Stimulated activated naive B cell treated with anti-CD40 and anti-IgM and Interleukin-4, amounts not matched to agents 10 μg/mL and 1 μg/mL and 100 μg/mL, for 72 hours (primary cell): Measurements from ENCODE around the gene AGXT.

Experiments
- ATAC-seq, 2 donors: fragments of 150-1000 bp; cut with Tn5 transposase; replicated peaks; 2 replicates each; pipeline ENCODE4 v1.10.0; 2021; ENCODE audit warnings: moderate library complexity in 1 of 2
- DNase-seq: peaks from one replicate; pipeline ENCODE4 v3.0.0; 2021
- H3K27ac Mint-ChIP-seq: one replicate; pipeline ENCODE4 v1.8.0; 2022; ENCODE audit warnings: mild to moderate bottlenecking, mixed read lengths
- H3K27me3 Mint-ChIP-seq, 2 donors: one replicate each; pipeline ENCODE4 v1.8.0; 2022; ENCODE audit warnings: mixed read lengths in 2 of 2
- H3K36me3 Mint-ChIP-seq, 2 donors: one replicate each; pipeline ENCODE4 v1.8.0; 2022; ENCODE audit warnings: mixed read lengths in 2 of 2, mild to moderate bottlenecking in 1 of 2
- H3K4me1 Mint-ChIP-seq, 2 donors: one replicate each; pipeline ENCODE4 v1.8.0; 2022; ENCODE audit warnings: mixed read lengths in 2 of 2, mild to moderate bottlenecking in 1 of 2
- H3K4me3 Mint-ChIP-seq, 2 donors: one replicate each; pipeline ENCODE4 v1.8.0; 2022; ENCODE audit warnings: mild to moderate bottlenecking in 2 of 2, mixed read lengths in 2 of 2, moderate library complexity in 1 of 2
- H3K9me3 Mint-ChIP-seq, 2 donors: one replicate each; pipeline ENCODE4 v1.8.0; 2022; ENCODE audit warnings: mixed read lengths in 2 of 2, mild to moderate bottlenecking in 1 of 2

AGXT gene

GRCh38 chr2:240881913-240882312 is 13.3 kb downstream of the AGXT start:
- H3K27ac Mint-ChIP-seq, result no peak overlapping the region
- peaks cover 0 to 2% of the 10 kb centered on the region in 2 donors for H3K9me3 Mint-ChIP-seq
- peaks cover 0 to 6% of the 10 kb centered on the region in 2 donors for H3K27me3 Mint-ChIP-seq
- DNase-seq, result no peak
- peaks cover 4 to 5% of the 10 kb centered on the region in 2 donors for H3K4me1 Mint-ChIP-seq
- no peak for ATAC-seq
- no peaks in the 10 kb centered on the region for H3K36me3 Mint-ChIP-seq
- H3K4me3 Mint-ChIP-seq, result no peak overlapping the region

GRCh38 chr2:240884221-240884620 is 15.6 kb downstream of the AGXT start:
- no peak for DNase-seq
- H3K27me3 Mint-ChIP-seq, result peaks cover 0 to 6% of the 10 kb centered on the region in 2 donors
- H3K27ac Mint-ChIP-seq, result no peak overlapping the region
- H3K4me3 Mint-ChIP-seq, result no peak overlapping the region
- H3K4me1 Mint-ChIP-seq, result peaks cover 5 to 6% of the 10 kb centered on the region in 2 donors
- H3K9me3 Mint-ChIP-seq, result peaks cover 0 to 3% of the 10 kb centered on the region in 2 donors
- H3K36me3 Mint-ChIP-seq, result no peaks in the 10 kb centered on the region
- no peak for ATAC-seq

- Mint-ChIP-seq H3K27me3 (peaks cover 0 to 6% of the 10 kb centered on the region in 2 donors), H3K4me3 (no peak overlapping the region), H3K9me3 (peaks cover 0 to 3% of the 10 kb centered on the region in 2 donors), H3K4me1 (peaks cover 5 to 6% of the 10 kb centered on the region in 2 donors), H3K27ac (no peak overlapping the region), H3K36me3 (no peaks in the 10 kb centered on the region)
- no peak for ATAC-seq
- no peak for DNase-seq
Observed at GRCh38 chr2:240884745-240885144, 16.1 kb downstream of the AGXT start.

- no peak for ATAC-seq
- H3K4me3 Mint-ChIP-seq, result no peak overlapping the region
Observed at GRCh38 chr2:240885566-240885965, 16.9 kb downstream of the AGXT start.

GRCh38 chr2:240886023-240886565 is 17.5 kb downstream of the AGXT start:
- DNase-seq, result no peak
- H3K27me3 Mint-ChIP-seq, result peaks cover 0 to 6% of the 10 kb centered on the region in 2 donors
- H3K27ac Mint-ChIP-seq, result no peak overlapping the region
- no peaks in the 10 kb centered on the region for H3K36me3 Mint-ChIP-seq
- H3K4me3 Mint-ChIP-seq, result no peak overlapping the region
- peak in 1 of 2 donors; percentile 29 for ATAC-seq
- peaks cover 0 to 3% of the 10 kb centered on the region in 2 donors for H3K9me3 Mint-ChIP-seq
- peaks cover 5 to 6% of the 10 kb centered on the region in 2 donors for H3K4me1 Mint-ChIP-seq

More at GRCh38 chr2:240885566-240885965, 16.9 kb downstream of the AGXT start:
- Mint-ChIP-seq H3K27ac (no peak overlapping the region), H3K27me3 (peaks cover 0 to 6% of the 10 kb centered on the region in 2 donors), H3K4me1 (peaks cover 5 to 6% of the 10 kb centered on the region in 2 donors), H3K36me3 (no peaks in the 10 kb centered on the region), H3K9me3 (peaks cover 0 to 3% of the 10 kb centered on the region in 2 donors)
- DNase-seq, result no peak

- peaks cover 5 to 6% of the 10 kb centered on the region in 2 donors for H3K27me3 Mint-ChIP-seq
- no peak overlapping the region for H3K27ac Mint-ChIP-seq
- H3K4me3 Mint-ChIP-seq, result no peak overlapping the region
- no peak for DNase-seq
- peaks cover 0 to 3% of the 10 kb centered on the region in 2 donors for H3K9me3 Mint-ChIP-seq
- no peak for ATAC-seq
- H3K36me3 Mint-ChIP-seq, result no peaks in the 10 kb centered on the region
- peaks cover 5 to 6% of the 10 kb centered on the region in 2 donors for H3K4me1 Mint-ChIP-seq
Observed at GRCh38 chr2:240886678-240887609, 18.3 kb downstream of the AGXT start.

- Mint-ChIP-seq H3K9me3 (peaks cover 0 to 3% of the 10 kb centered on the region in 2 donors), H3K27me3 (peaks cover 5 to 6% of the 10 kb centered on the region in 2 donors), H3K36me3 (no peaks in the 10 kb centered on the region), H3K4me1 (peaks cover 5 to 6% of the 10 kb centered on the region in 2 donors), H3K27ac (no peak overlapping the region), H3K4me3 (no peak overlapping the region)
- ATAC-seq (no peak), DNase-seq (no peak)
Observed at GRCh38 chr2:240887631-240888030, 19.0 kb downstream of the AGXT start.

GRCh38 chr2:240888130-240888889 is 19.7 kb downstream of the AGXT start:
- Mint-ChIP-seq H3K4me1 (peaks cover 5 to 6% of the 10 kb centered on the region in 2 donors), H3K27me3 (peaks cover 5 to 6% of the 10 kb centered on the region in 2 donors), H3K36me3 (no peaks in the 10 kb centered on the region), H3K4me3 (no peak overlapping the region), H3K27ac (no peak overlapping the region), H3K9me3 (peaks cover 0 to 3% of the 10 kb centered on the region in 2 donors)
- no peak for DNase-seq
- ATAC-seq, result no peak

- DNase-seq (no peak), ATAC-seq (no peak)
- no peaks in the 10 kb centered on the region for H3K36me3 Mint-ChIP-seq
- H3K9me3 Mint-ChIP-seq, result peaks cover 0 to 3% of the 10 kb centered on the region in 2 donors
- peaks cover 5% of the 10 kb centered on the region in 2 donors for H3K27me3 Mint-ChIP-seq
- H3K4me1 Mint-ChIP-seq, result peaks cover 5 to 9% of the 10 kb centered on the region in 2 donors
- no peak overlapping the region for H3K27ac Mint-ChIP-seq
- H3K4me3 Mint-ChIP-seq, result no peak overlapping the region
Observed at GRCh38 chr2:240888890-240889573, 20.4 kb downstream of the AGXT start.

GRCh38 chr2:240889601-240890560 is 21.3 kb downstream of the AGXT start:
- no peak for DNase-seq
- ATAC-seq, result no peak
- peaks cover 0 to 5% of the 10 kb centered on the region in 2 donors for H3K27me3 Mint-ChIP-seq
- no peak overlapping the region for H3K27ac Mint-ChIP-seq
- H3K4me1 Mint-ChIP-seq, result peaks cover 5 to 9% of the 10 kb centered on the region in 2 donors
- H3K9me3 Mint-ChIP-seq, result peaks cover 0 to 3% of the 10 kb centered on the region in 2 donors
- no peaks in the 10 kb centered on the region for H3K36me3 Mint-ChIP-seq
- H3K4me3 Mint-ChIP-seq, result no peak overlapping the region

GRCh38 chr2:240890691-240891090 is 22.1 kb downstream of the AGXT start:
- no peaks in the 10 kb centered on the region for H3K36me3 Mint-ChIP-seq
- ATAC-seq (no peak), DNase-seq (no peak)
- peaks cover 0 to 3% of the 10 kb centered on the region in 2 donors for H3K9me3 Mint-ChIP-seq
- peaks cover 0 to 5% of the 10 kb centered on the region in 2 donors for H3K27me3 Mint-ChIP-seq
- no peak overlapping the region for H3K27ac Mint-ChIP-seq
- H3K4me1 Mint-ChIP-seq, result peaks cover 5 to 9% of the 10 kb centered on the region in 2 donors
- no peak overlapping the region for H3K4me3 Mint-ChIP-seq

- H3K27ac Mint-ChIP-seq, result peak overlapping the region; percentile 56
- H3K4me1 Mint-ChIP-seq, result peaks cover 0 to 5% of the 10 kb centered on the region in 2 donors
- H3K27me3 Mint-ChIP-seq, result peaks cover 0 to 5% of the 10 kb centered on the region in 2 donors
- no peak for ATAC-seq
- no peak for DNase-seq
- no peaks in the 10 kb centered on the region for H3K36me3 Mint-ChIP-seq
- no peak overlapping the region for H3K4me3 Mint-ChIP-seq
- peaks cover 0 to 1% of the 10 kb centered on the region in 2 donors for H3K9me3 Mint-ChIP-seq
Observed at GRCh38 chr2:240891492-240892340, 23.1 kb downstream of the AGXT start.
